WTC11 (cell line): ENCODE data around the gene CAVIN1. TPM values are rescaled to one million over a fixed set of nuclear protein-coding genes. Genes with fewer than 3 reads are reported as not detected.
A peak's percentile ranks its signal among the peaks of the same experiment; 100 is the strongest.
"Not testable (repeated sequence)": the region's sequence is repeated elsewhere in the genome, so short reads cannot be mapped to it uniquely, and the experiment has no call there.

ENCODE experiments used
- ATAC-seq: fragments of 200-7000 bp; cut with Tn5 transposase; 2 replicates; pipeline ENCODE4 v1.10.0; 2021; ENCODE audit warnings: mild to moderate bottlenecking, moderate library complexity
- CTCF ChIA-PET: fragments of 300-600 bp; sonication (Branson Sonifier 250); formaldehyde crosslinking; loops from one replicate; lab custom pipeline; 2021; ENCODE audit warnings: antibody characterized with exemption; lab: Charles Lee
- POLR2A ChIA-PET: fragments of 350-600 bp; sonication (Branson Sonifier 250); formaldehyde crosslinking; loops from one replicate; lab custom pipeline; 2021; ENCODE audit warnings: antibody characterized with exemption; lab: Charles Lee
- DNase-seq: peaks from one replicate; pipeline ENCODE4 v3.0.0; 2021; ENCODE audit warnings: low spot score
- H3K27ac Mint-ChIP-seq: 2 replicates; pipeline ENCODE4 v1.8.0; 2021; ENCODE audit warnings: mixed read lengths
- H3K27me3 Mint-ChIP-seq: 2 replicates; pipeline ENCODE4 v1.8.0; 2021; ENCODE audit warnings: low read depth, mild to moderate bottlenecking, moderate library complexity, mixed read lengths
- H3K36me3 Mint-ChIP-seq: 2 replicates; pipeline ENCODE4 v1.8.0; 2021; ENCODE audit warnings: mixed read lengths
- H3K4me1 Mint-ChIP-seq: 2 replicates; pipeline ENCODE4 v1.8.0; 2022; ENCODE audit warnings: mixed read lengths
- H3K4me3 Mint-ChIP-seq: 2 replicates; pipeline ENCODE4 v1.8.0; 2021; ENCODE audit warnings: mild to moderate bottlenecking, moderate library complexity, mixed read lengths
- H3K9me3 Mint-ChIP-seq: 2 replicates; pipeline ENCODE4 v1.8.0; 2021; ENCODE audit warnings: mixed read lengths
- ESRRA ChIP-seq: sonication (generic); formaldehyde crosslinking; IDR thresholded peaks from 2 replicates; pipeline ENCODE4 v1.8.1; 2022; ENCODE audit warnings: mild to moderate bottlenecking, missing genetic modification reagents, borderline replicate concordance
- MXD4 ChIP-seq: fragments of 250-450 bp; sonication (Bioruptor Pico); IDR thresholded peaks from 2 replicates; pipeline ENCODE4 v1.8.0; 2021; ENCODE audit warnings: mild to moderate bottlenecking, moderate library complexity, borderline replicate concordance
- NFATC4 ChIP-seq: fragments of 250-450 bp; sonication (Bioruptor Pico); IDR thresholded peaks from 2 replicates; pipeline ENCODE4 v1.9.0; 2021; ENCODE audit warnings: mild to moderate bottlenecking
- NR3C1 ChIP-seq: sonication (generic); formaldehyde crosslinking; conservative IDR thresholded peaks from 2 replicates; pipeline ENCODE4 v1.8.1; 2023; ENCODE audit warnings: low read depth, mild to moderate bottlenecking, missing genetic modification reagents
- ZBTB21 ChIP-seq: sonication (generic); formaldehyde crosslinking; IDR thresholded peaks from 2 replicates; pipeline ENCODE4 v1.8.1; 2023; ENCODE audit warnings: mild to moderate bottlenecking, missing genetic modification reagents, borderline replicate concordance
- ZNF121 ChIP-seq: sonication (generic); formaldehyde crosslinking; IDR thresholded peaks from 2 replicates; pipeline ENCODE4 v1.8.0; 2023; ENCODE audit warnings: missing genetic modification reagents
- ZNF138 ChIP-seq: sonication (generic); formaldehyde crosslinking; conservative IDR thresholded peaks from 2 replicates; pipeline ENCODE4 v1.8.1; 2022; ENCODE audit warnings: mild to moderate bottlenecking, moderate library complexity, missing genetic modification reagents
- ZNF423 ChIP-seq: fragments of 250-450 bp; sonication (Bioruptor Pico); IDR thresholded peaks from 2 replicates; pipeline ENCODE4 v2.1.2; 2022; ENCODE audit warnings: mild to moderate bottlenecking, moderate library complexity
- total RNA-seq: library from RNA; stranded (reverse); gene quantifications from 3 replicates; pipeline ENCODE4 v1.2.3, GENCODE V29; 2021
- TF ChIP-seq, protein P1 (sequence below): sonication (generic); formaldehyde crosslinking; IDR thresholded peaks from 2 replicates; pipeline ENCODE4 v1.8.1; 2022; ENCODE audit warnings: mild to moderate bottlenecking, moderate library complexity, missing genetic modification reagents
- TF ChIP-seq, protein P2 (sequence below): sonication (generic); formaldehyde crosslinking; IDR thresholded peaks from 2 replicates; pipeline ENCODE4 v1.8.1; 2023; ENCODE audit warnings: mild to moderate bottlenecking, missing genetic modification reagents, moderate library complexity
- TF ChIP-seq, protein P3 (sequence below): sonication (generic); formaldehyde crosslinking; IDR thresholded peaks from 2 replicates; pipeline ENCODE4 v1.8.0; 2023; ENCODE audit warnings: mild to moderate bottlenecking, missing genetic modification reagents

The CAVIN1 gene
- total RNA-seq, 1 experiment from 2014 or later, result 24.6 TPM

DNA sequence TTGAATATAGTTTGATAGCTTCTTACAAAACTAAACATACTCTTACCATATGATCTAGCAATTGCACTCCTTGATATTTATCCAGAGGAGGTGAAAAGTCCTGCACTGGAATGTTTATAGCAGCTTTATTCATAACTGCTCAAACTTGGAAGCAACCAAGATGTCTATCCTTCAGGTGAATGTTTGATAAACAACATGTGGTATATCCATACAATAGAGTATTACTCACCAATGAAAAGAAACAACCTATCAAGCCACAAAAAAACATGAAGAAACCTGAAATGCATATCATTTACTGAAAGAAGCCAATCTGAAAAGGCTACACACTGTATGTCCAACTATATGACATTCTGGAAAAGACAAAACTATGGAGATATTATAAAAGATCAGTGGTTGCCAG is 50.9 kb downstream of the CAVIN1 start:
- H3K27me3 Mint-ChIP-seq, result no peaks in the 10 kb centered on the region
- ChIA-PET CTCF (no interaction called here), POLR2A (interaction anchor here (0.7 kb wide), 2 partner anchors 137 to 413 kb away, joined by 3 read pairs; no protein-coding TSS in a partner anchor)
- H3K9me3 Mint-ChIP-seq, result peaks cover 6% of the 10 kb centered on the region
- H3K4me3 Mint-ChIP-seq, result no peak overlapping the region
- TF ChIP-seq NFATC4 (CRISPR knock-in tag) (no peak), ZNF138 (CRISPR knock-in tag) (no peak), ZNF423 (CRISPR knock-in tag) (no peak), ESRRA (CRISPR knock-in tag) (no peak), MXD4 (no peak), ZBTB21 (CRISPR knock-in tag) (no peak), NR3C1 (CRISPR knock-in tag) (no peak)
- TF ChIP-seq, protein P1, sequence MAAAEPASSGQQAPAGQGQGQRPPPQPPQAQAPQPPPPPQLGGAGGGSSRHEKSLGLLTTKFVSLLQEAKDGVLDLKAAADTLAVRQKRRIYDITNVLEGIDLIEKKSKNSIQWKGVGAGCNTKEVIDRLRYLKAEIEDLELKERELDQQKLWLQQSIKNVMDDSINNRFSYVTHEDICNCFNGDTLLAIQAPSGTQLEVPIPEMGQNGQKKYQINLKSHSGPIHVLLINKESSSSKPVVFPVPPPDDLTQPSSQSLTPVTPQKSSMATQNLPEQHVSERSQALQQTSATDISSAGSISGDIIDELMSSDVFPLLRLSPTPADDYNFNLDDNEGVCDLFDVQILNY (CRISPR knock-in tag), result no peak
- TF ChIP-seq, protein P2, sequence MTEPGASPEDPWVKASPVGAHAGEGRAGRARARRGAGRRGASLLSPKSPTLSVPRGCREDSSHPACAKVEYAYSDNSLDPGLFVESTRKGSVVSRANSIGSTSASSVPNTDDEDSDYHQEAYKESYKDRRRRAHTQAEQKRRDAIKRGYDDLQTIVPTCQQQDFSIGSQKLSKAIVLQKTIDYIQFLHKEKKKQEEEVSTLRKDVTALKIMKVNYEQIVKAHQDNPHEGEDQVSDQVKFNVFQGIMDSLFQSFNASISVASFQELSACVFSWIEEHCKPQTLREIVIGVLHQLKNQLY (CRISPR knock-in tag), result no peak
- TF ChIP-seq, protein P3, sequence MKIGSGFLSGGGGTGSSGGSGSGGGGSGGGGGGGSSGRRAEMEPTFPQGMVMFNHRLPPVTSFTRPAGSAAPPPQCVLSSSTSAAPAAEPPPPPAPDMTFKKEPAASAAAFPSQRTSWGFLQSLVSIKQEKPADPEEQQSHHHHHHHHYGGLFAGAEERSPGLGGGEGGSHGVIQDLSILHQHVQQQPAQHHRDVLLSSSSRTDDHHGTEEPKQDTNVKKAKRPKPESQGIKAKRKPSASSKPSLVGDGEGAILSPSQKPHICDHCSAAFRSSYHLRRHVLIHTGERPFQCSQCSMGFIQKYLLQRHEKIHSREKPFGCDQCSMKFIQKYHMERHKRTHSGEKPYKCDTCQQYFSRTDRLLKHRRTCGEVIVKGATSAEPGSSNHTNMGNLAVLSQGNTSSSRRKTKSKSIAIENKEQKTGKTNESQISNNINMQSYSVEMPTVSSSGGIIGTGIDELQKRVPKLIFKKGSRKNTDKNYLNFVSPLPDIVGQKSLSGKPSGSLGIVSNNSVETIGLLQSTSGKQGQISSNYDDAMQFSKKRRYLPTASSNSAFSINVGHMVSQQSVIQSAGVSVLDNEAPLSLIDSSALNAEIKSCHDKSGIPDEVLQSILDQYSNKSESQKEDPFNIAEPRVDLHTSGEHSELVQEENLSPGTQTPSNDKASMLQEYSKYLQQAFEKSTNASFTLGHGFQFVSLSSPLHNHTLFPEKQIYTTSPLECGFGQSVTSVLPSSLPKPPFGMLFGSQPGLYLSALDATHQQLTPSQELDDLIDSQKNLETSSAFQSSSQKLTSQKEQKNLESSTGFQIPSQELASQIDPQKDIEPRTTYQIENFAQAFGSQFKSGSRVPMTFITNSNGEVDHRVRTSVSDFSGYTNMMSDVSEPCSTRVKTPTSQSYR, result no peak
- DNase-seq (no peak), ATAC-seq (no peak)
- H3K27ac Mint-ChIP-seq, result no peak overlapping the region
- H3K36me3 Mint-ChIP-seq, result peaks cover 25% of the 10 kb centered on the region
- peaks cover 28% of the 10 kb centered on the region for H3K4me1 Mint-ChIP-seq

DNA sequence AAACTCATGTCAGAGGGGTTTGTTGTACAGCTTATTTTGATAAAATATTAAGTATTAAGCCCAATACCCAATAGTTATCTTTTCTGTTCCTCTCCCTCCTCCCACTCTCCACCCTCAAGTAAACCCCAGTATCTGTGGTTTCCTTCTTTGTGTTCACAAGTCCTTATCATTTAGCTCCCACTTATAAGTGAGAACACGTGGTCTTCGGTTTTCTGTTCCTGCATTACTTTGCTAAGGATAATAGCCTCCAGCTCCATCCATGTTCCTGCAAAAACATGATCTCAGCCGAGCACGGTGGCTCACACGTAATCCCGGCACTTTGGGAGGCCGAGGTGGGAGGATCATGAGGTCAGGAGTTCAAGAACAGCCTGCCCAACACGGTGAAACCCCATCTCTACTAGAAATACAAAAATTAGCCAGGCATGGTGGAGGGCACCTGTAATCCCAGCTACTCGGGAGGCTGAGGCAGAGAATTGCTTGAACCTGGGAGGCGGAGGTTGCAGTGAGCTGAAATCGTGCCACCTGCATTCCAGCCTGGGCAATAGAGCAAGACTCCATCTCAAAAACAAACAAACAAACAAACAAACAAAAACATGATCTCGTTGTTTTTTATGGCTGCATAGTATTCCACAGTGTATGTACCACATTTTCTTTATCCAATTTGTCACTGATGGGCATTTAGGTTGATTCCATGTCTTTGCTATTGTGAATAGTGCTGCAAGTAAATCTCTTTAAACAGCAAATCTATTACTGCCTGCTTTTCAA is 54.1 kb downstream of the CAVIN1 start:
- H3K27me3 Mint-ChIP-seq, POLR2A ChIA-PET, DNase-seq, H3K9me3 Mint-ChIP-seq, H3K4me3 Mint-ChIP-seq, ATAC-seq: not testable (repeated sequence)
- CTCF ChIA-PET, result interaction anchor here (0.9 to 1.5 kb wide), 2 partner anchors 10 to 37 kb away, joined by 3 to 5 read pairs; no protein-coding TSS in a partner anchor
- H3K4me1 Mint-ChIP-seq, result peaks cover 23% of the 10 kb centered on the region
- peak; percentile 60; the same call in 1 of the 2 replicates for TF ChIP-seq ZNF121 (CRISPR knock-in tag)
- H3K36me3 Mint-ChIP-seq, result peaks cover 24% of the 10 kb centered on the region
- 0 out of 2 replicates have a peak overlapping the region, but pooled peaks have one; percentile 23 for H3K27ac Mint-ChIP-seq

DNA sequence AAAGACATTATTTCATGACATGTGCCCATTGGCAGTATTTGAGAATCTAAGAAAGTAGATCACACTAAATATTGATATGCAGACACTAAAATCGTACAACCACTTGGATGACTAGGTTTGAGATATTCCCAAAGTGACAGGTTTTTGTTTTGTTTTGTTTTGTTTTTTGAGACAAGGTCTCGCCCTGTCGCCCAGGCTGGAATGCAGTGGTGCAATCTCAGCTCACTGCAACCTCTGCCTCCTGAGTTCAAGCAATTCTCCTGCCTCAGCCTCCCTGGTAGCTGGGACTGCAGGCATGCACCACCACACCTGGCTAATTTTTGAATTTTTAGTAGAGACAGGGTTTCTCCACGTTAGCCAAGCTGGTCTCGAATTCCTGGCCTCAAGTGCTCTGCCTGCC is 54.7 kb downstream of the CAVIN1 start:
- DNase-seq, H3K27me3 Mint-ChIP-seq, POLR2A ChIA-PET, H3K4me3 Mint-ChIP-seq, H3K27ac Mint-ChIP-seq, H3K9me3 Mint-ChIP-seq, ATAC-seq: not testable (repeated sequence)
- CTCF ChIA-PET, result interaction anchor here (0.9 to 2.2 kb wide), 5 partner anchors 10 to 146 kb away, joined by 3 to 8 read pairs (median 5); no protein-coding TSS in a partner anchor
- Mint-ChIP-seq H3K4me1 (peaks cover 27% of the 10 kb centered on the region), H3K36me3 (peaks cover 21% of the 10 kb centered on the region)

DNA sequence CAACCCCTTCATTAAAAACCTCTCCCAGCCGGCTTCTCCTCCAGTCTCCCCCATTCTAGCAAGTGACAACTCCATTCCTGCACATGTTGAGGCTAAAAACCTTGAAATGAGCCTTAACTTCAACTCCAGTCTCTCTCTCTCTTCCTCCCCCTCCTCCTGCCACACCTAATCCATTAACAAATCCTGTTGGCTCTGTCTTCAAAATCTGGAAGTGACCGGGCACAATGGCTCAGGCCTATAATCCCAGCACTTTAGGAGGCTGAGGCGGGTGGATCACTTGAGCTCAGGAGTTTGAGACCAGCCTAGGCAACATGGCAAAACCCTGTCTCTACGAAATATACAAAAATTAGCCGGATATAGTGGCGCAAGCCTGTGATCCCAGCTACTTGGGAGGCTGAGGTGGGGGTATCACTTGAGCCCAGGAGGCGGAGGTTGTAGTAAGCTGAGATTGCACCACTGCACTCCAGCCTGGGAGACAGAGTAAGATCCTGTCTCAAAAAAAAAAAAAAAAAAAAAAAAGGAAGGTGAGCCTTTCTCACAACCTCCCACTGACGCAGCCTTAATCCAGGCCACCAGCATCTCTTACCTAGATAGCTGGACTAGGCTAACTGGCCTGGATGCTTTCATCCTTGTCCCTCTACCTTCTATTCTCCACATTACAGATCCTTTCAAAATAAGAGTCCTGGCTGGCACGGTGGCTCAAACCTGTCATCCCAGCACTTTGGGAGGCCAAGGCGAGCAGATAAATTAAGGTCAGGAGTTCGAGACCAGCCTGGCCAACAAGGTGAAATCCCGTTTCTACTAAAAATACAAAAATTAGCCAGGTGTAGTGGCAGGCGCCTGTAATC is 56.7 kb downstream of the CAVIN1 start:
- H3K27ac Mint-ChIP-seq, result peak overlapping the region; percentile 57; the same call in 1 of the 2 replicates
- peak; percentile 44 for ATAC-seq
- H3K4me3 Mint-ChIP-seq, DNase-seq, H3K9me3 Mint-ChIP-seq, H3K36me3 Mint-ChIP-seq, H3K27me3 Mint-ChIP-seq: not testable (repeated sequence)
- POLR2A ChIA-PET, result interaction anchor here (0.6 to 0.7 kb wide), 3 partner anchors 22 to 57 kb away, joined by 3 to 4 read pairs (median 4); partner anchors contain the start of genes CAVIN1 and STAT3
- peaks cover 46% of the 10 kb centered on the region for H3K4me1 Mint-ChIP-seq
- CTCF ChIA-PET, result interaction anchor here (0.6 to 2.2 kb wide), 11 partner anchors 15 to 389 kb away, joined by 3 to 11 read pairs (median 5); partner anchors contain the start of genes MLX and STAT3
